ENCODE measurements around the gene KRABD2.

DNA sequence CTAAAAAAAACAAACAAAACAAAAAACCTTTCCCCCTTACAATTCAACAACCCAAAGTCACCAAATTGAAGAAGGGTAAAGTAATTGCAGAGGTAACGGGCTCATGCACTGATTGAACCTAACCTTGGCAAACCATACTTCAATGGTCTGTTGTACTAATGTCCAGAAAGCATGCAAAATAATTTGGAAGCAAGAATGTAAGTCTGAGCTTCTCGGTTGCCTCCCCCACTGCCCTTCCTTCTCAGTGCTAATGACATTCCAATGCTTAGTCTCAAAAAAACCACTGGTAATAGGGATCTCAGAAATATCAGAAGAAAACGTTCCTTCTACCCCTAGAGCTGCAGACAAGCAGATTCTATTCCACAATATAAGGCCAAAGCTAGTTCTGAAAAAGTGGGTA lies 15.8 kb downstream of the KRABD2 start:
- TF ChIP-seq, protein P1, sequence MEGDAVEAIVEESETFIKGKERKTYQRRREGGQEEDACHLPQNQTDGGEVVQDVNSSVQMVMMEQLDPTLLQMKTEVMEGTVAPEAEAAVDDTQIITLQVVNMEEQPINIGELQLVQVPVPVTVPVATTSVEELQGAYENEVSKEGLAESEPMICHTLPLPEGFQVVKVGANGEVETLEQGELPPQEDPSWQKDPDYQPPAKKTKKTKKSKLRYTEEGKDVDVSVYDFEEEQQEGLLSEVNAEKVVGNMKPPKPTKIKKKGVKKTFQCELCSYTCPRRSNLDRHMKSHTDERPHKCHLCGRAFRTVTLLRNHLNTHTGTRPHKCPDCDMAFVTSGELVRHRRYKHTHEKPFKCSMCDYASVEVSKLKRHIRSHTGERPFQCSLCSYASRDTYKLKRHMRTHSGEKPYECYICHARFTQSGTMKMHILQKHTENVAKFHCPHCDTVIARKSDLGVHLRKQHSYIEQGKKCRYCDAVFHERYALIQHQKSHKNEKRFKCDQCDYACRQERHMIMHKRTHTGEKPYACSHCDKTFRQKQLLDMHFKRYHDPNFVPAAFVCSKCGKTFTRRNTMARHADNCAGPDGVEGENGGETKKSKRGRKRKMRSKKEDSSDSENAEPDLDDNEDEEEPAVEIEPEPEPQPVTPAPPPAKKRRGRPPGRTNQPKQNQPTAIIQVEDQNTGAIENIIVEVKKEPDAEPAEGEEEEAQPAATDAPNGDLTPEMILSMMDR (IDR thresholded peaks at IDR 0.05; ENCODE audit: insufficient read depth, low read depth, low read length): no peak
- TF ChIP-seq EZH2 (IDR thresholded peaks at IDR 0.05; ENCODE audit: insufficient read depth, low read length): no peak

Measured in astrocyte (in vitro differentiated cells and primary cell).